Stromal cell of bone marrow (primary cell): Measurements from ENCODE around the gene TMBIM6.

Experiments
- DNase-seq: peaks from one replicate; pipeline ENCODE4 v3.0.0-alpha.2; 2012; ENCODE audit warnings: low read depth

The TMBIM6 gene

DNA sequence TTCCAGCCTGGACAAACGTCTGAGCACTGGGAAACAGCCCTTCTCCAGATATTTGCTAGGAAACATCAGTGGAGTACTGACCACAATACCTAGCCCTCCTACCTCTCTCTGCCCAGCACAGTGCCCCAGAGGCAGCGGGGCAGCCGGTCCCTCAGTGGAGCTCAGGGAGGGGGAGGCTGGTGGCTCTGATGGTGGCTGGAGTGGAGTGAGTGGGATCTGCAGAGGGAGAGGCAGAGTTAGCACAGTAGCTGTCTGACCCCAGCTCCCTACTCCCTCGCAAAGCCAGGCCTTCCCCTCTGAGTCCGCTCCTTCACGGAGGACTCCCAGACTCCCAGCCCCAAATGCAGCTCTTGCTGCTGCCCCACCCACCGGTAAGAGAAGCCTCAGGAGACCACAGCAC is 56.9 kb downstream of the TMBIM6 start:
- no peak for DNase-seq

DNA sequence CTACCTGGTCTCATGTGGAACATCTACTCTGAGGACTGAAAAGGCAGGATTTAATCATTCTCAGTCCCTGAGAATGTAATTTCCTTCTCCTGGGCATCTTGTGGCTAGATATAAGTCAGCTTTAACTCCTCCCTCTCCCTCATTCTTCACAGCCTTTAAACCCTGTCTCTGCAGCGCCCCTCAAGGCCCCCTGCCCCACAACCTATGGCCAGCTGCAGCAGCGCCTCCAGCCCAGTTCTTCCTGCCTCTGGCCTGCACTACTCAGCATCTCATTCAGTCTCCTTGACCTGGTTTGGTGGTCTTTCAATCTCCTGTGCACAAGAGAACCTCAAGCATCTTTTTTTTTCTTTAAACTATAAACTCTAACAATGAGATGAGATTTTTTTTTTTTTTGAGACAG is 57.6 kb downstream of the TMBIM6 start:
- DNase-seq = no peak

DNA sequence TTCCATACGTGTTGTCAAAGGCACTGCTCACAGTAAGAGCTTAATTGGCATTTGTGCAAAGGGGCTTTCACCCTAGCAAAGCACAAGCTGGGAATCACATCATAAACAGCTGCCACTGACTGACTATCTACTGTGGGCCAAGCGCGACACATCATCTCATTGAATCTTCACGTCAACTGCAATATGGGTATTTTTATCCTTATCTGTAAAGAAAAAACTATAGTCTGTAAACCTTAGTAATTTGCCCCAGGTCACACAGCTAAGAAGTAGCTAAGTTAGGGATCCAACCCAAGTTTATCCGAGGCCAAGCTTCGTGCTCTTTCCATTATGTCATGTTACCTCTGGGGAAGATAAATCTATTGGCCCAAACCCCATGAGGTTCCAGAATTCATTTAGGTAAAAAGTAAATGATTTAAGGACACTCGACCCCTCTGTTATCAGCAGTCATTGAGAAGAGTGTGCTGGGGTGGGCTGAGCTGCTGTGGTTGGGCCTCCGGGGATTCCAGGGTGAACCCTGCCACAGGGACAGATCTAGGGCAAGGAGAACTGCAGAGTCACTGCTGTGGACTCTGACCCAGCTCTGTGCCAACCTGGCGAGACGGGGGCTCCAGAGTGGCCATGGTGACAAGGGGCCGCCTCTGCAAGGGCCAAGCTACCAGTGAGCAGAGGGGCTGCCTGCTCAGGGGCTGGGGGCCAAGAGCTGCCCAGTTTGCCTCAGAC is 59.2 kb downstream of the TMBIM6 start:
- no peak for DNase-seq

DNA sequence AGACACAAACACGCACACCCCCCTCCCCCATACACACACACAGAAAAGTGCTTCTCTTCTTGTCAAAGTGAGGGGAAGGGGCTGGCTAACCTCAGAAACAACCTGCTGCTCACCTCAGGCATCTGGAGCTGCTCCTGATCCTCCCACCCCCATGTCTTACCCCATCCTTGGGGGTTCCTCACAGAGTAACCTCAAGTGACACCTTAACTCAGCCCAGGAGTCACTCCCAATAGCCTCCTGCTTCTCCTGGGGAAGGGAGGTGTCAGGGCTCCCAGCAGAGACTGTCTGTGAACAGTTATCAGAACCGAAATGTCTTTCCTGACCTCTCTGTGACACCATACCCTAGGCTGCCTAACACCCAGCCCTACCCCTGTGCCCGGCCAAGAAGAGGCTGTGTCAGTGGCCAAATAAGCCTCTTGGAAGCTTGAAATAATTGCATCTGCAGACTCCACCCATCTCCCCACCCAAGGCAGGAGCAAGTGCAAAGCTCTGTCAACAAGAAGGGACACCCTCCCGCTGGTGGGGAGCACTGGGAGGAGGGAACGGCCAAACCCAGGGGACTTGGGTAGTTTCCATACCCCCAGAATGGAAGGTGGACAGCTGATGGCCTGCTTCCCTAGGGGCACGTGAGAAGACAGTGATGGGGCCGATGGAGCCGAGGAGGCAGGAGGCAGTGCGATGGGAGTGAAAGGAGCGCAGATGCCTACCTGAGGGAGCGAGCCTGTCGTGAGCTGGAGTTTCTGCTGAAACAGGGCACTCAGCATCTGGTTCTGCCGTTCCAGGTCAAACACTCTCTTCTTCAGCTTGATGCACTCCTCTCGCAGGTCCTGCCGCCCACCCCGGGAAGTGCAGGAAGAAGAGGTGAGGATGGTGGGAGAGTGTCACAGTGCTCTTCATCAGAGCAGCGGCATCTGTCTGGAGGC is 60.0 kb downstream of the TMBIM6 start:
- no peak for DNase-seq

DNA sequence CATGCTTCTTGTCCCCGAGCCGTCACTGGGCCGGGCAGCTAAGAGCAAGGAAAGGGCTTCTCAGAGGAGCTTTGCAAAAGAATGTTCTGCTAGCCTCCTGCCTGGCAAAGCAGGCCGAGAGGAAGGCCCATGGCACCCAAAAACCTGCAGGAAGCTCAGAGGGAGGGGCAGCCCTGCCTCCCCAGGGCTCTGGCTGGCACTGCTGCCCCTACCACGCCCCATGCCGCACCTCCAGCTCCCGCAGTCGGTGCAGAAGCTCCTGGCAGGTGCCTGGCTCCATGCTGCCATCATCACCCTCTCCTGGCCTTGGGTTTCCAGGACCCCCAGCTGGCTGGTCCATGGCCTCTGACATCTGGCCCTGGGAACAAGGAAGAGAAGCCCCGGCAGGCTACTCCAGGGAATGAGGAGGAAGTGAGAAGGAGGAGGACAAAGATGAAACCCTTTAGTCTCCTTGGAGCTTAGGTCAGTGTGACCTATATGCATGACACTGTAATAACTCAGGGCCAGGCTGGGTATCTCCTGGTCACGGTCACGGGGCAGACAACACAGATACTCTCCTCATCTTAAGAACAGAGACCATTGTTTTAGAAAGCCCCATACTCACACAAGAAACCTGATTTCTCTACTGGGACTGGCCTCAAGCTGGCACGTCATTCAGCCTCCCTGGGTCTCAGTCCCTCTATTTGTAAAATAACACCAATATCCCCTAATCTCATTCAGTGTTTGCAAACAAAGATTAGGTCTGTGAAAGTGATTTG is 62.5 kb downstream of the TMBIM6 start:
- DNase-seq = no peak

DNA sequence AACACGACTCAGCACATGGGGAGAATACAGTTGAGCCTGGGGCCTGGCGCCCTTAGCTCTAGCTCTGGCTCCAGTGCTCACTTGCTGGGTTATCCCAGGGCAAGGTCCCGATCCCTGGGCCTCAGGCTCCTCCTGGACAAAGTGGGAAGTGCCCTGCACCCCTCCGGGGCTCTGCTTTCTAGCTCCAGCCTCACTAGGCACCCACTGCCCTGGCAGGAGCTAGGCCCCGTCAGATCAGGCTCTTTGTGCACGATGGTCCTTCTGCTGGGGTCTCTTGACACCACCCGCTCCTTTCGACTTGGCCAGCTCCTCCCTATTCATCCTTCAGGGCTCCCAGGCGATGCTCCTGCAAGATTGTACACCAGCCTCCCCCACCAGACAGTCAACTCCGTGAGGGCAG is 63.5 kb downstream of the TMBIM6 start:
- no peak for DNase-seq

DNA sequence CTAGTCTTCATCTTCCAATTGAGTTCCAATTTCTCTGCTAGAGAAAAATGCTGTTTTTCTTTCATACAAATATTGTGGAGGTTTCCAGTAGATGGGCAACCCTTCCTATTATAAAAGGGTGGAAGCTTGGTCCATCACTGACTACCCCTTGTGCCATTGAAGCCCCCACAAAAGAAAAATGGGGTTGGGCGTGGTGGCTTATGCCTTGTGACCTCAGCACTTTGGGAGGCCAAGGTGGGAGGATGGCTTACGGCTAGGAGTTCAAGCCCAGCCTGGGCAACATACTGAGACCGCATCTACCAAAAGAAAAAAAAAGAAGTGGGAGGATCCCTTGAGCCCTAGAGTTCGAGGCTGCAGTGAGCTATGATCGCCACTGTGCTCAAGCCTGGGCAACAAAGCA is 64.1 kb downstream of the TMBIM6 start:
- no peak for DNase-seq

DNA sequence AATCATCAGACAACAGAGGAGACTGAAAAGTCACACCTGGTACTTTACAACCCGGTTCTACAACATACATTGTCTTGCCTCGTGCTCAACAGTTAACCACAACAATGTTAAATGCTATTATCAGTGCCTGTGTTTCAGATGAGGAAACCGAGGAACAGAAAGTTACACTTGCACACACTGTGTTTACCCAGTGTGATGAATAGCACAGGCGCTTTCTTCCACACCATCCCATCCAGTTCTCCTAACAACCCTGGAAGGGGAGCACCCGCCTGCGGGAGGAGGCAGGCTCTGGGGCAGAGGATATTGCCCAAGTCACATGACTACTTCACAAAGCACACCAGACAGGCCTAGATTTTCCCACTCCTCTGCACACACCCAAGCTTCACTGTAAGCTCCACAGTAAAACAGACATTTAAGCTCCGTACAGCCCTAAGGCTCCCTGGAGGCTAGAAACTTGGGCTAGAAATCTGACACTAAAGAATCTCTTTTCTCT is 65.0 kb downstream of the TMBIM6 start:
- no peak for DNase-seq

DNA sequence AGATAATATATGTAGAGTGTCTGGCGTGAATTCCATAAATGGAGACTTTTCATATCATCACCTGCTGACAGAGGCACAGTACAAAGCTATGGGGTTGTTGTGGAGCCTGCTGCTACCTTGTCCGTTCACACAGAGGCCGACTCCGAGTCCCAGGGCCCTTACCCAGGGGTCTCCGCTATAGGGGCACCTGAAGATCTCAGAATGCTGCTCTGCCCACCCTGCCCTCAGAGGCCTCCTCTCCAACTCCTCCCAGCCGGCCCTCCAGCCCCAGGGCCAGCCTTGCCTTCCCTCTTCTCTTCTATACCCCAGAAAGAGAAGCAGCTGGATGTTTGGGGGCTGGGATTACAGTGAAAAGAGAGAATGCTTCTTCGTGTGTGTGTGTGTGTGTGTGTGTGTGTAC is 65.5 kb downstream of the TMBIM6 start:
- no peak for DNase-seq

DNA sequence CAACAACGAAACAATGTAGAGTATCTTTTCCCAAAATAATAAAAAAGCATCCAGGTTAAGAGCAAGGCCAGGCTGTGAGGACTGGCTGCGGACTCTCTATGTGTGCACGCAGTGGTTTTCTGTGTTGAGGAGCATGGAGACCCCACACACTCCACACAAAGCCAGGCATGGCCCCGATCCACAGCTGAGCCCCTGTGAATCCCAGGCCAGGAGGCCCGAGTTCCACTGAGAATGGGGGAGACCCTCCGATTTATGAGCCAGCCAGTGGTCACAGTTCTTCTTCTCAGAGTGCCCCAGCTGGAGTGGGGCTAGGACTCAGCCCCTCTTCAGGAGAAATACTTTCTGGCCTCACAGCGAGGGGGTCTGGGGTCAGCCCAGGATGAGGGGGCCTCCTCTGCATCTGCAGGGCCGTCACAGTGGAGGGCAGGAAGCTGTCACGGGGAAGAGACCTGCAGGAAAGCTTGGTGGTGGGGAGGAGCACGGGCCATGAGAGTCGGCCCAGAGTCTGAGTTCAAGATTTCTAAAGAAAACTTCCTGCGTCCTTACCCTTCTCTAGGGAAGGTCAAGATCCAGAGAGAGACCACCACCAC is 66.7 kb downstream of the TMBIM6 start:
- DNase-seq = no peak

GRCh38 chr12:49808686-49809380 is 67.5 kb downstream of the TMBIM6 start:
- no peak for DNase-seq

- no peak for DNase-seq
These were observed 68.1 kb downstream of the TMBIM6 start for GRCh38 chr12:49809381-49809905.

DNA sequence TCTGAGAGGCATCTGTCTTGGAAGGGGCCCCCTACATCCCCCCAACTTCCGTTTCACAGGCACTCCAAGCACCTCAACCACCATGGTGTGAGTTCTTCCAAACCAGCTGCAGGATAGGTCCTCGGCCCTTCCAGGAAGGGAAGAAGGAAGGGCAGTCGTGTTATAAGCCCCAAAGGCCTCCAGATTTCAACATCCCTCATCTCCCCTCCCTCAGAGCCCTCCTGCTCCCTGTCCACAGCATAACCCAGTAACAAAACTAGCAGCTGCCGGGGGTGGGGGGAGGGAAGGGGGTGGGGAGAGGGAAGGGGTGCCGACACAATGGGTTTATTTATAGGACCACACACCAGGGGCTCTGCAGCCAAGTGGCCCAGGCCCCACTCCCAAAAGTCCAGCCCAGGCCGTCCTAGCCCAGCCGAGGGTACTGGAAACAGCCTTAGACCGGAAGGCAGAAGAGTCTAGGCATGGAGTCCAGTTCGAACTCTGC is 68.6 kb downstream of the TMBIM6 start:
- no peak for DNase-seq

GRCh38 chr12:49811136-49811535 is 69.8 kb downstream of the TMBIM6 start:
- no peak for DNase-seq

- DNase-seq = no peak
These were observed 70.6 kb downstream of the TMBIM6 start for GRCh38 chr12:49811961-49812401.

DNA sequence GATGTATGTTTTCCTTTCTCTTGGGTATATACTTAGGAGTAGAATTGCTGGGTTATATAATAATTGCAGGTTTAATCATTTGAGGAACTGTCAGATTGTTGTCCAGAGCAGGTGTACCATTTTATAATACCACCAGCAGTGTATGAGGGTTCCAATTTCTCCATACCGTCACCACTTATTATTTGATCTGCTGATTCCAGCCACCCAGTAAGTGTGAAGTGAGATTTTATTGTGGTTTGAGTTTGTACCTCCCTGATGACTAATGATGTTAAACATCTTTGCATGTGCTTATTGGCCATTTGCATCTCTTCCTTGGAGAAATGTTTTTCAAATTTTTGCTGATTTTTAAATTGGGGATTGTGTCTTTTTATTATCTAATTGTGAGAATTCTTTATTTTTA is 71.8 kb downstream of the TMBIM6 start:
- DNase-seq = no peak
